ENCODE results near the gene AKAP10. TPM values are rescaled to one million over a fixed set of nuclear protein-coding genes. Genes with fewer than 3 reads are reported as not detected.

AKAP10 gene
- 18.6 and 23.3 TPM in 2 replicates for total RNA-seq (2014; rRNA removed)
- percentile 79 among the genes with signal in this experiment for Bru-seq, nascent RNA
- BruChase-seq, experiment 1, labeled RNA remaining after a 6-hour chase: percentile 72 among the genes with signal in this experiment
- BruChase-seq, experiment 2, labeled RNA remaining after a 2-hour chase: percentile 78 among the genes with signal in this experiment
- long read RNA-seq, full-length matches to known transcripts: 36 of 60 reads
- long read RNA-seq, partial matches to known transcripts: 7 of 60 reads
- long read RNA-seq, other reads (novel, unspliced or antisense): 17 of 60 reads

GRCh38 chr17:19977293-19978208 is at the start of gene AKAP10:
AKAP10 (minus strand) TSS chr17:19977828; CDS start chr17:19977679, 149 bp downstream.
- intact Hi-C loops (cut with micrococcal nuclease): no loop called here

GRCh38 chr17:20026960-20027359 is 49.3 kb upstream of the AKAP10 start:
- DNase-seq (peak; percentile 53), ATAC-seq (peak; percentile 71)
- peaks cover 7% of the 10 kb centered on the region; the same call in 1 of the 2 replicates for H3K79me2 ChIP-seq (ENCODE audit: low read length)
- no peak overlapping the region for H3K27ac ChIP-seq (ENCODE audit: low read length)
- peaks cover 26% of the 10 kb centered on the region for H3K4me1 ChIP-seq (ENCODE audit: insufficient read depth, low read length)
- H3K9ac ChIP-seq (ENCODE audit: low read length): no peak overlapping the region
- H3K9me3 ChIP-seq (ENCODE audit: low read length): no peaks in the 10 kb centered on the region
- POLR2A ChIA-PET (ENCODE audit: unreplicated experiment): no interaction called here
- H3K36me3 ChIP-seq (ENCODE audit: low read depth, low read length): no peaks in the 10 kb centered on the region; the same call in 1 of the 2 replicates
- CTCF ChIA-PET: no interaction called here
- no peaks in the 10 kb centered on the region for H3K9me2 ChIP-seq (replicated peaks; ENCODE audit: low read length)
- H4K20me1 ChIP-seq (ENCODE audit: low read length): no peaks in the 10 kb centered on the region; the same call in 1 of the 2 replicates
- no peak for TF ChIP-seq EZH2phosphoT487 (IDR thresholded peaks at IDR 0.05; ENCODE audit: borderline replicate concordance, low read length)
- TF ChIP-seq, protein P1, sequence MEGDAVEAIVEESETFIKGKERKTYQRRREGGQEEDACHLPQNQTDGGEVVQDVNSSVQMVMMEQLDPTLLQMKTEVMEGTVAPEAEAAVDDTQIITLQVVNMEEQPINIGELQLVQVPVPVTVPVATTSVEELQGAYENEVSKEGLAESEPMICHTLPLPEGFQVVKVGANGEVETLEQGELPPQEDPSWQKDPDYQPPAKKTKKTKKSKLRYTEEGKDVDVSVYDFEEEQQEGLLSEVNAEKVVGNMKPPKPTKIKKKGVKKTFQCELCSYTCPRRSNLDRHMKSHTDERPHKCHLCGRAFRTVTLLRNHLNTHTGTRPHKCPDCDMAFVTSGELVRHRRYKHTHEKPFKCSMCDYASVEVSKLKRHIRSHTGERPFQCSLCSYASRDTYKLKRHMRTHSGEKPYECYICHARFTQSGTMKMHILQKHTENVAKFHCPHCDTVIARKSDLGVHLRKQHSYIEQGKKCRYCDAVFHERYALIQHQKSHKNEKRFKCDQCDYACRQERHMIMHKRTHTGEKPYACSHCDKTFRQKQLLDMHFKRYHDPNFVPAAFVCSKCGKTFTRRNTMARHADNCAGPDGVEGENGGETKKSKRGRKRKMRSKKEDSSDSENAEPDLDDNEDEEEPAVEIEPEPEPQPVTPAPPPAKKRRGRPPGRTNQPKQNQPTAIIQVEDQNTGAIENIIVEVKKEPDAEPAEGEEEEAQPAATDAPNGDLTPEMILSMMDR (conservative IDR thresholded peaks at IDR 0.05; ENCODE audit: low read depth, low read length): no peak
- TF ChIP-seq EZH2 (IDR thresholded peaks at IDR 0.05; ENCODE audit: low read length, unreplicated experiment): no peak
- H3K4me2 ChIP-seq (ENCODE audit: low read length): peak overlapping the region; percentile 15; the same call in 1 of the 2 replicates
- BruUV-seq (replicated peaks): no TSS peak
- intact Hi-C loops (cut with micrococcal nuclease): no loop called here
- H2AFZ ChIP-seq (ENCODE audit: low read length): no peak overlapping the region
- no peaks in the 10 kb centered on the region for H3K27me3 ChIP-seq (ENCODE audit: low read length)
- peaks cover 7% of the 10 kb centered on the region for H3F3A ChIP-seq (ENCODE audit: low read length, unreplicated experiment)
- no peak overlapping the region for H3K4me3 ChIP-seq (ENCODE audit: low read length)

More at GRCh38 chr17:19977293-19978208, at the start of gene AKAP10:
- peaks cover 9% of the 10 kb centered on the region; the same call in 1 of the 2 replicates for H3K4me1 ChIP-seq (ENCODE audit: insufficient read depth, low read length)
- no peaks in the 10 kb centered on the region for H3F3A ChIP-seq (ENCODE audit: low read length, unreplicated experiment)
- H3K27ac ChIP-seq (ENCODE audit: low read length): peak within 1 kb of the TSS; percentile 42
- H3K36me3 ChIP-seq (ENCODE audit: low read depth, low read length): no peaks in the 10 kb centered on the region; the same call in 1 of the 2 replicates
- no peaks in the 10 kb centered on the region for H3K9me2 ChIP-seq (replicated peaks; ENCODE audit: low read length)
- DNase-seq (peak; percentile 87), ATAC-seq (peak; percentile 95)
- no TSS peak for BruUV-seq (replicated peaks)
- peak within 1 kb of the TSS; percentile 93 for H3K4me2 ChIP-seq (ENCODE audit: low read length)
- peak within 1 kb of the TSS; percentile 96 for H3K9ac ChIP-seq (ENCODE audit: low read length)
- H3K9me3 ChIP-seq (ENCODE audit: low read length): no peaks in the 10 kb centered on the region
- no peaks in the 10 kb centered on the region for H3K27me3 ChIP-seq (ENCODE audit: low read length)
- H2AFZ ChIP-seq (ENCODE audit: low read length): peak within 1 kb of the TSS; percentile 94
- TF ChIP-seq, protein P1 (conservative IDR thresholded peaks at IDR 0.05; ENCODE audit: low read depth, low read length): no peak
- TF ChIP-seq EZH2 (IDR thresholded peaks at IDR 0.05; ENCODE audit: low read length, unreplicated experiment) (no peak), EZH2phosphoT487 (IDR thresholded peaks at IDR 0.05; ENCODE audit: borderline replicate concordance, low read length) (no peak)
- POLR2A ChIA-PET (ENCODE audit: unreplicated experiment): no interaction called here
- peaks cover 58% of the 10 kb centered on the region for H3K79me2 ChIP-seq (ENCODE audit: low read length)
- H4K20me1 ChIP-seq (ENCODE audit: low read length): no peaks in the 10 kb centered on the region
- CTCF ChIA-PET: interaction anchor here (0.6 kb wide), 1 partner anchor 1347 kb away, joined by 5 read pairs; no protein-coding TSS in a partner anchor
- H3K4me3 ChIP-seq (ENCODE audit: low read length): peak within 1 kb of the TSS; percentile 92

Data from PC-3 (cell line).